Adrenal gland (tissue), 12 donors: ENCODE measurements around the gene OR4E1. TPM values are rescaled to one million over a fixed set of nuclear protein-coding genes. Genes with fewer than 3 reads are reported as not detected.

Source experiments
- DNase-seq, 7 donors: peaks; one replicate each; pipeline ENCODE4 v3.0.0-alpha.2; 2019 to 2020
- H3K27ac ChIP-seq, 5 donors: fragments of 200-600 bp; sonication (generic) in 4 of 5; 1 replicate in 3 of 5; 2 replicates in 2 of 5; pipeline versions ENCODE4 v1.5.1 to v1.8.0; 2016 to 2020; ENCODE audit warnings: mild to moderate bottlenecking in 1 of 5
- H3K27me3 ChIP-seq: fragments of 200-600 bp; 2 replicates; pipeline ENCODE4 v1.8.0; 2021
- H3K36me3 ChIP-seq, 2 donors: fragments of 200-600 bp; replicated peaks in 1 of 2; 1 replicate in 1 of 2; 2 replicates in 1 of 2; pipeline versions ENCODE4 v1.5.1 to v1.8.0; 2018 to 2022
- H3K4me1 ChIP-seq, 2 donors: fragments of 200-600 bp; replicated peaks in 1 of 2; 1 replicate in 1 of 2; 2 replicates in 1 of 2; pipeline versions ENCODE4 v1.5.1 to v1.8.0; 2018 to 2021
- H3K4me3 ChIP-seq, 4 donors: fragments of 200-600 bp; sonication (generic) in 3 of 4; one replicate each; pipeline ENCODE4 v1.5.1; 2016 to 2018
- H3K9me3 ChIP-seq, 3 donors: fragments of 200-600 bp; sonication (generic) in 1 of 3; replicated peaks in 1 of 3; 1 replicate in 2 of 3; 2 replicates in 1 of 3; pipeline versions ENCODE4 v1.5.1 to v1.8.0; 2016 to 2021
- CTCF ChIP-seq, 6 experiments: fragments of 450-650 bp in 4 of 6; fragments of 200-600 bp in 2 of 6; sonication (generic) in 1 of 6; IDR thresholded peaks; 1 replicate in 5 of 6; 2 replicates in 1 of 6; pipeline versions ENCODE4 v1.5.1 to v1.8.0; 2016 to 2021; ENCODE audit warnings: antibody characterized with exemption in 6 of 6, mild to moderate bottlenecking in 2 of 6, moderate library complexity in 1 of 6
- POLR2A ChIP-seq, 2 donors: fragments of 450-650 bp; IDR thresholded peaks; one replicate each; pipeline ENCODE4 v1.6.1; 2017; ENCODE audit warnings: antibody characterized with exemption in 2 of 2, mild to moderate bottlenecking in 2 of 2, moderate library complexity in 1 of 2
- WGBS, 4 donors: extraction: QIAGEN DNeasy Blood & Tissue Kit in 2 of 4; methylation state at CpG; one replicate each; pipeline versions ENCODE4 v1.1.5 to v1.1.7; 2013 to 2017; 5-methylcytosine and 5-hydroxymethylcytosine counted together
- intact Hi-C, 2 donors: fragments of 100-400 bp; cut with DNase I; formaldehyde crosslinking; loops; one replicate each; pipeline versions ENCODE4 v1.14.1 to v1.15.0; 2022 to 2023
- polyA plus RNA-seq, 3 donors: library from polyadenylated mRNA; stranded (reverse); fragments of 200-250 nt in 2 of 3; fragments of 350-450 nt in 1 of 3; fragmentation: Illumina TruSeq in 1 of 3; extraction: RNeasy Lipid Tissue Mini Kit (QIAGEN cat#74804) in 1 of 3; gene quantifications; one replicate each; pipeline ENCODE4 v1.2.3, GENCODE V29; 2013 to 2014
- total RNA-seq, 9 donors: library from RNA; depleted of rRNA in 4 of 9; stranded (reverse); fragments of >200 nt in 4 of 9; fragments of 120-200 nt in 1 of 9; fragmentation: NEBNext Ultra II Directional in 1 of 9; extraction: Animal tissue kit (Norgen Biotek cat#: 25700) in 1 of 9; gene quantifications; one replicate each; pipeline versions ENCODE4 v1.1.0 to v1.2.4, GENCODE V29; 2013 to 2023
- donor health status: healthy with polysubstance abuse.
- donor health status: Bipolar disorder and iron deficiency.
- donor health status: DM: yes; HTN: yes; CAD: no.
- donor health status: DM: no; HTN: no; CAD: no.
- donor health status: DM: no; HTN: no; CAD: no.
- donor health status: DM: yes; HTN: yes; CAD: no.

Gene OR4E1
- total and polyA plus RNA-seq, 12 donors, result not detected

DNA sequence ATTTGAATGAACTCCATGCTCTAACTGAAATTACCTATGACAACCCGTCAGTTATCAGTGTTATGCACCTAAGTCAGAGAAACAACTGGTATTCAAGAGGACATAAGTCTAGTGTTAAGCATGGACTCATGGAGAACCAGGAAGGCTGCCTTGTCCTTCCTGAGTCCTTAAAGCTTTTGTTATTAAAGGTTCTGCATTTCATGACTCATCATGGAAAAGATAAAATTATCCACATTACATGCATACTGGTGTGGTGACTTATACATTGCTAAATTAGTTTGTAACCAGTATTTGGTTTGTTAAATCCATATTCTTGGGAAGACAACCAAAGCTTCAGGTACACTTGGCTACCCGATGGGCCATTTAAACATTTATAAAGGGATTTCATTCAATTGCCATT, 6.5 kb upstream of the OR4E1 start:
- H3K9me3 ChIP-seq, result no peaks in the 10 kb centered on the region
- TF ChIP-seq CTCF (IDR thresholded peaks at IDR 0.05) (no peak), POLR2A (IDR thresholded peaks at IDR 0.05) (no peak)
- H3K27me3 ChIP-seq, result no peaks in the 10 kb centered on the region
- no peak overlapping the region for H3K4me3 ChIP-seq
- H3K27ac ChIP-seq, result no peak overlapping the region
- intact Hi-C loops, result no loop called here
- WGBS, 4 donors, result 66 to 79% (median 71%) methylated on average over 2 of the region's 2 CpGs
- no peak for DNase-seq
- no peaks in the 10 kb centered on the region for H3K36me3 ChIP-seq
- H3K4me1 ChIP-seq, result no peaks in the 10 kb centered on the region

DNA sequence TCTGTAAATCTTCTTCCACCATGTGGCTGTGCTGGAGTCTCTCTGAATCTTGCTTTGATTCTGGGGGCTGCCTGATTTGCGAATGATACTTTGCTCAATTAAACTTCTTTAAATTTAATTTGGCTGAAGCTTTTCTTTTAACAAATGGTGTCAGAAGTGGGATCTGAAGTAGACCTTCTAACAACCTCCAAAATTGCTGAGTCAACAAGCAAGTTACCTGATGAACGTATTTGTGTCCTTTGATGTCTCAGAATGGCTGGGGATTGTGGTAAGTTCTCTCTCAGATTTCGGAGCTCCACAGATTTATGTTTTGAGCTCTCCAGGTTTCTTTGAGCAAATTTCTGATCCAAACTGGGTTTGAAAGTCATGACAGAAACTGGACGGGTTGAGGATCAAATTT, 1.9 kb upstream of the OR4E1 start:
- TF ChIP-seq CTCF (IDR thresholded peaks at IDR 0.05) (no peak), POLR2A (IDR thresholded peaks at IDR 0.05) (no peak)
- H3K36me3 ChIP-seq, result no peaks in the 10 kb centered on the region
- intact Hi-C loops, result no loop called here
- H3K27me3 ChIP-seq, result no peaks in the 10 kb centered on the region
- H3K4me1 ChIP-seq, result no peaks in the 10 kb centered on the region
- H3K4me3 ChIP-seq, result no peak overlapping the region
- WGBS, 4 donors, result 55 to 70% (median 65%) methylated on average over 4 of the region's 4 CpGs
- no peak for DNase-seq
- H3K9me3 ChIP-seq, result no peaks in the 10 kb centered on the region
- H3K27ac ChIP-seq, result no peak overlapping the region

GRCh38 chr14:21672116-21672515, 1.5 kb downstream of the OR4E1 start:
- no peak for TF ChIP-seq POLR2A (IDR thresholded peaks at IDR 0.05)
- no peak for TF ChIP-seq CTCF (IDR thresholded peaks at IDR 0.05)
- intact Hi-C loops, result no loop called here

GRCh38 chr14:21671371-21671770, 2.2 kb downstream of the OR4E1 start:
- 26 to 34% (median 30%) methylated on average over 2 of the region's 2 CpGs for WGBS, 4 donors
- H3K36me3 ChIP-seq, result no peaks in the 10 kb centered on the region
- no peaks in the 10 kb centered on the region for H3K4me1 ChIP-seq
- H3K27ac ChIP-seq, result no peak overlapping the region
- no peaks in the 10 kb centered on the region for H3K27me3 ChIP-seq
- no peaks in the 10 kb centered on the region for H3K9me3 ChIP-seq
- no peak overlapping the region for H3K4me3 ChIP-seq
- no peak for DNase-seq
- TF ChIP-seq POLR2A (IDR thresholded peaks at IDR 0.05) (no peak), CTCF (IDR thresholded peaks at IDR 0.05) (no peak)
- intact Hi-C loops, result no loop called here

More at GRCh38 chr14:21672116-21672515, 1.5 kb downstream of the OR4E1 start:
- Histone ChIP-seq H3K27me3 (no peaks in the 10 kb centered on the region), H3K4me3 (no peak overlapping the region), H3K36me3 (no peaks in the 10 kb centered on the region), H3K4me1 (no peaks in the 10 kb centered on the region), H3K27ac (no peak overlapping the region), H3K9me3 (no peaks in the 10 kb centered on the region)
- DNase-seq, result no peak
- 66 to 80% (median 75%) methylated on average over 1 of the region's 1 CpG for WGBS, 4 donors
